ENCODE measurements around the gene SEMA4C. TPM values are rescaled to one million over a fixed set of nuclear protein-coding genes. Genes with fewer than 3 reads are reported as not detected.

The SEMA4C gene
- polyA plus RNA-seq, 2 donors: 13.1 to 14.2 TPM

DNA sequence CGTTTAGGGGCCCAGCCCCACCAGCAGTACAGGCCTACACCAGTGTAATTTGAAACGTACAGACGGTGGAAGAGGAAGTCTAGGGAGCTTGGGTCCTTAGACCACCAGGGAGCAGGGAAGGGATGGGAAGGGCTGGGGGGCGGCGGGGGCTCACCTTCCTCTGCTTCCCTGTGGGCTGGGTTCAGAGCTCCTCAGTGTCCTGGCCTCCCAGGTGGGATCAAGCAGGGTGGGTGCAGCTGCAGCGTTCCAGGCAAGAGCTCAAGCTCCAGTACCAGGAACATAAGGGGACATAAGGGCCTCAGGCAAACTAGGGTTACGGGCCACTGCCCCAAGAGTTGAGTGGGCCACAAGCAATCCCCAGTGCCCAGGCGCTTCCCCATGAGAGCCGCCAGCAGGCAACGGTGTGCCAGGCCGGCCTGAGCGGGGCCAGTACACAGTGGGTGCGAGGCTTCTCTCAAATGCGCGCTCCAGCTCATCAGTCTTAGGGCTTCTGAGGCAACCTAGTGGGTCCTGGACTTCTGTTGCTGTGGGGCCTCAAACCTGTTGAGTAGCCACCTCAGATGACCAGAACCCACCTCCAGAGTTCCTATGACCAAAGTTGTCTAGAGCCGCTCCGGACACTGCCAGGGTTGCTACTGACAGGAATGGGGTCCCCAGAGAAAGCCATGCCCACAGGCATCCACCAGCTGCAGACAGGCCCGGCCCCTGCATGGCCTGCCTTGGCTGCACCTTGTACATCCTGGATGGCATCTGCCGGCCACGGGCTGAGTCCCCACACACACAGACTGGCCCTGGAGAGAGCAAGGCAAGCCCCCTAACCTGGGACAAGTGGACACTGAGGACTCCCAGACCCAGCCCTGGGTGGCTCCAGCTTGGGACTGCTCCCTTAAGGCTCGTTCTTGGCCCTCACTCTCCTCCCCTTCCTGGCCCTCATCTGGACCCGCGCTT, 31.3 kb downstream of the SEMA4C start:
- no peaks in the 10 kb centered on the region for H3K27me3 ChIP-seq (ENCODE audit: control insufficient read depth in 1 of 2, insufficient read depth in 2 of 2, low read length in 2 of 2)
- WGBS, 2 donors: 84 to 86% methylated on average over 22 to 23 of the region's 23 CpGs
- H3K4me3 ChIP-seq (ENCODE audit: low read depth in 1 of 2, low read length in 2 of 2): no peak overlapping the region
- H3K4me1 ChIP-seq (ENCODE audit: control insufficient read depth in 2 of 2, insufficient read depth in 2 of 2, low read length in 1 of 2): peaks cover 3 to 11% of the 10 kb centered on the region in 2 donors
- H3K9me3 ChIP-seq (ENCODE audit: control insufficient read depth in 2 of 2, insufficient read depth in 1 of 2, low read depth in 1 of 2, low read length in 1 of 2): no peaks in the 10 kb centered on the region
- H3K27ac ChIP-seq (ENCODE audit: low read depth in 2 of 2, low read length in 1 of 2): no peak overlapping the region
- peaks cover 0 to 7% of the 10 kb centered on the region in 2 donors for H3K36me3 ChIP-seq (ENCODE audit: control insufficient read depth in 2 of 2, insufficient read depth in 2 of 2, low read length in 1 of 2)

DNA sequence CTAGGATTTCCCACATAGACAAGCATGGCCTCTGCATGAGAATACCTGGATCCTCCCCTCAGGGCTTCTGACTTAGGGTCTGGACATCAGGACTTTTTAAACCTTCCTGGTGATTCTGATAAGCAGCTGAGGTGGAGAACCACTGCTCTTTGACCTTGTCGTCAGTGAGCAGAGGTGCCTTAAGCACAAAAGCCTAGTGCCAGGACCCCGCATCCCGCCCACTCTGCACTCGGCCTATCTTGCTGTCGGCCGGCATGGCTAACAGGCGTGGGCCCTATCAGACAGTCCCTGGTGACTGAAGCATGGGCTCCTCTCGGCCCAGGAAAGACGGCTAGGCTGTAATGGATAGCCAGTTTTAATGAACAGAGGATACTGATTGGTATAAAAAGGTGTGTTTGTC, 32.3 kb downstream of the SEMA4C start:
- H3K27me3 ChIP-seq (ENCODE audit: control insufficient read depth in 1 of 2, insufficient read depth in 2 of 2, low read length in 2 of 2): no peaks in the 10 kb centered on the region
- H3K27ac ChIP-seq (ENCODE audit: low read depth in 2 of 2, low read length in 1 of 2): no peak overlapping the region
- no peaks in the 10 kb centered on the region for H3K9me3 ChIP-seq (ENCODE audit: control insufficient read depth in 2 of 2, insufficient read depth in 1 of 2, low read depth in 1 of 2, low read length in 1 of 2)
- H3K36me3 ChIP-seq (ENCODE audit: control insufficient read depth in 2 of 2, insufficient read depth in 2 of 2, low read length in 1 of 2): peaks cover 0 to 14% of the 10 kb centered on the region in 2 donors
- H3K4me3 ChIP-seq (ENCODE audit: low read depth in 1 of 2, low read length in 2 of 2): no peak overlapping the region
- 93 to 96% methylated on average over 9 of the region's 9 CpGs for WGBS, 2 donors
- peaks cover 3 to 11% of the 10 kb centered on the region in 2 donors for H3K4me1 ChIP-seq (ENCODE audit: control insufficient read depth in 2 of 2, insufficient read depth in 2 of 2, low read length in 1 of 2)

DNA sequence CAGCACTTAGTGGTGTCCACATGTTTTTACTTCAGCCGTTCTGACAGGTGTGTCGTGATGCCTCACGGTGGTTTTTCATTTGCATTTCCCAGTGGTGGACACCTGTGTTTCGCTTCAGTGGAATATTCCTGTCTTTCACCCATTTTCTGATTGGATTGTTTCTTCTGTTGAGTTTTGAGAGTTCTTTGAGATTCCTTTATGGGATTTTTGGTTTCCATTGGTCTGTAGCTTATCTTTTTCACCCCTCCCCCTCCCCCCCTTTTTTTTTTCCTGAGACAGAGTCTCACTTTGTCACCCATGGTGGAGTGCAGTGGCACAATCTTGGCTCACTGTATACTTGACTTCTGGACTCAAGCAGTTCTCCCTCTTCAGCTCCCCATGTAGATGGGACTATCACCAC, 34.0 kb downstream of the SEMA4C start:
- 81 to 94% methylated on average over 4 of the region's 4 CpGs for WGBS, 2 donors
- H3K36me3 ChIP-seq (ENCODE audit: control insufficient read depth in 2 of 2, insufficient read depth in 2 of 2, low read length in 1 of 2): peaks cover 2 to 22% of the 10 kb centered on the region in 2 donors
- no peak overlapping the region for H3K4me3 ChIP-seq (ENCODE audit: low read depth in 1 of 2, low read length in 2 of 2)
- no peak overlapping the region for H3K27ac ChIP-seq (ENCODE audit: low read depth in 2 of 2, low read length in 1 of 2)
- no peaks in the 10 kb centered on the region for H3K9me3 ChIP-seq (ENCODE audit: control insufficient read depth in 2 of 2, insufficient read depth in 1 of 2, low read depth in 1 of 2, low read length in 1 of 2)
- peaks cover 3 to 14% of the 10 kb centered on the region in 2 donors for H3K4me1 ChIP-seq (ENCODE audit: control insufficient read depth in 2 of 2, insufficient read depth in 2 of 2, low read length in 1 of 2)
- H3K27me3 ChIP-seq (ENCODE audit: control insufficient read depth in 1 of 2, insufficient read depth in 2 of 2, low read length in 2 of 2): no peaks in the 10 kb centered on the region

DNA sequence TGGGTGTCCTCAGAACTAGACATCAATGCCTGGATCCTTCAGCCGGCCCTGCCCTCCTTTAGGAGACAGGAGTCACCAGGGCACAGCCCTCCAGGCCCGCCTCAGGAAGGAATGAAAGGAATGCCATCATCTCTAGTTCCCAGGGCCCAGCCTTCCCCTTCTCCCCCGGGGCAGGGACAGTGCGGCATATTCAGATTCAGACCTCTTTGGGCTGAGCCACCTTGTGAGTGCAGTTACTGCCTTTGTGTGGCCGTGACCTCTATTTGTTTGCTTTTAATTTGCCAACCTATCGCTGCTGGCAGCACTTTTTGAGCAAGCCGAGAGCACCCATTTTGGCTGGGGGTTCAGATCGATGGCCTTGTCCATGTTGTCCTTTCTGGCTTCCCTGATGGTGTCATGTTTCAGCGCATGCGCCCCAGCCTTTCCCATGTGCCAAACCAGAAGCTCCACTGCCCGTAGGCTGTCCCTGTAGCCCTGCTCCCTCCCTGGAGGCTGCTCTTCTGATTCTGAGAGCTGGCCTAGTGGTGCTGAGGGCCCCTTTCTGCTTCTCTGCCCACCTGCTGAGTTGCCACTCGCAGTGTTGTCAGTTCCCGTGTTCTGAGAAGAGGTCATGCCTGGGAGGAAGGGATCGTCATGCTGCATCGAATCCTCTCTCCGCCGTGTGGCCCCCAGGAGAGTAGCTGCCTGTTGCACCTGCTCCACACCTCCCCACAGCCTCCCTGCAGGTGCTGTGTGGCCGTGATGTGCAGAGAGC, 36.9 kb downstream of the SEMA4C start:
- Histone ChIP-seq H3K9me3 (ENCODE audit: control insufficient read depth in 2 of 2, insufficient read depth in 1 of 2, low read depth in 1 of 2, low read length in 1 of 2) (no peaks in the 10 kb centered on the region), H3K36me3 (ENCODE audit: control insufficient read depth in 2 of 2, insufficient read depth in 2 of 2, low read length in 1 of 2) (peaks cover 20 to 29% of the 10 kb centered on the region in 2 donors), H3K27ac (ENCODE audit: low read depth in 2 of 2, low read length in 1 of 2) (no peak overlapping the region), H3K4me3 (ENCODE audit: low read depth in 1 of 2, low read length in 2 of 2) (no peak overlapping the region), H3K27me3 (ENCODE audit: control insufficient read depth in 1 of 2, insufficient read depth in 2 of 2, low read length in 2 of 2) (no peaks in the 10 kb centered on the region), H3K4me1 (ENCODE audit: control insufficient read depth in 2 of 2, insufficient read depth in 2 of 2, low read length in 1 of 2) (peaks cover 0 to 3% of the 10 kb centered on the region in 2 donors)
- 45 to 60% methylated on average over 18 of the region's 18 CpGs for WGBS, 2 donors

DNA sequence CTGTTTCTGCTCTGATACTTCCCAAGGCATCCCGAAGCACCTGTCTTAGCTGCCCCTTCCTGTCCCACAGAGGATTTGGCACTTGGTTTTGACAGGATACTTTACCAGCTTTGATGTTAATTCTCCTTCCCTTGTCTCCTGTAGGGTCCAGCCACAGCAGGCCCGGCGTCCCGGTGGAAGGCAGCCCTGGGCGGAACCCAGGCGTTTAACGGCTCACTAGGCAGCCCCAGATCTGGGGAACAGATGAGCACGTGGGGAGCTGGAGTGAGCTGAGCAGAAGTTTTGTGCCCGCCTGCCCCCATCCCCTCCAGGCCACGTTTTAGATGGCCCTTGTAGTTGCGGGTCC, 37.5 kb downstream of the SEMA4C start:
- Histone ChIP-seq H3K27ac (ENCODE audit: low read depth in 2 of 2, low read length in 1 of 2) (peak overlapping the region in 1 of 2 donors; percentile 11), H3K4me3 (ENCODE audit: low read depth in 1 of 2, low read length in 2 of 2) (no peak overlapping the region), H3K9me3 (ENCODE audit: control insufficient read depth in 2 of 2, insufficient read depth in 1 of 2, low read depth in 1 of 2, low read length in 1 of 2) (no peaks in the 10 kb centered on the region), H3K27me3 (ENCODE audit: control insufficient read depth in 1 of 2, insufficient read depth in 2 of 2, low read length in 2 of 2) (no peaks in the 10 kb centered on the region), H3K36me3 (ENCODE audit: control insufficient read depth in 2 of 2, insufficient read depth in 2 of 2, low read length in 1 of 2) (peaks cover 20 to 31% of the 10 kb centered on the region in 2 donors), H3K4me1 (ENCODE audit: control insufficient read depth in 2 of 2, insufficient read depth in 2 of 2, low read length in 1 of 2) (peaks cover 0 to 3% of the 10 kb centered on the region in 2 donors)
- 56 to 68% methylated on average over 11 of the region's 11 CpGs for WGBS, 2 donors

DNA sequence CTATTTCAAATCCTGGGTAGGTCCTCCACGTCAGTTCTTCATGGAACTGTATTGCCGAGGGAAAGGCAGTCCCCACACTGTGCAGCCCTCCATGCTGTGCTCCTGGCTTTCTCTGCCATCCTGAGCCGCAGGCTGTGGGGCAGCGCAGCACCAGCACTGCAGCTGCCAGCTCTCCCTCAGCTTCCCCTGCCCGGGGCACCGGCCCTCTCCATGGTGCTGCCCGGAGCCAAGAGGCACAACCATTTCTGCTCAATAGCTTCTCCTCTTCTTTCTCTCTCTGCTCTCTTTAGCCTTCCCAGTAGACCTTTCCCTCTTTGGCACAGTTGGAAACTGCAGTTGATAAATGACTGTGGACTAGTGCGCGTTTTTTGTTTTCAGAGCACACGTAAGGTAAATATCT, 38.2 kb downstream of the SEMA4C start:
- Histone ChIP-seq H3K36me3 (ENCODE audit: control insufficient read depth in 2 of 2, insufficient read depth in 2 of 2, low read length in 1 of 2) (peaks cover 23 to 35% of the 10 kb centered on the region in 2 donors), H3K4me3 (ENCODE audit: low read depth in 1 of 2, low read length in 2 of 2) (no peak overlapping the region), H3K4me1 (ENCODE audit: control insufficient read depth in 2 of 2, insufficient read depth in 2 of 2, low read length in 1 of 2) (peaks cover 0 to 4% of the 10 kb centered on the region in 2 donors), H3K27me3 (ENCODE audit: control insufficient read depth in 1 of 2, insufficient read depth in 2 of 2, low read length in 2 of 2) (no peaks in the 10 kb centered on the region), H3K27ac (ENCODE audit: low read depth in 2 of 2, low read length in 1 of 2) (no peak overlapping the region), H3K9me3 (ENCODE audit: control insufficient read depth in 2 of 2, insufficient read depth in 1 of 2, low read depth in 1 of 2, low read length in 1 of 2) (no peaks in the 10 kb centered on the region)
- 71 to 74% methylated on average over 10 of the region's 10 CpGs for whole genome bisulfite sequencing, 2 donors

DNA sequence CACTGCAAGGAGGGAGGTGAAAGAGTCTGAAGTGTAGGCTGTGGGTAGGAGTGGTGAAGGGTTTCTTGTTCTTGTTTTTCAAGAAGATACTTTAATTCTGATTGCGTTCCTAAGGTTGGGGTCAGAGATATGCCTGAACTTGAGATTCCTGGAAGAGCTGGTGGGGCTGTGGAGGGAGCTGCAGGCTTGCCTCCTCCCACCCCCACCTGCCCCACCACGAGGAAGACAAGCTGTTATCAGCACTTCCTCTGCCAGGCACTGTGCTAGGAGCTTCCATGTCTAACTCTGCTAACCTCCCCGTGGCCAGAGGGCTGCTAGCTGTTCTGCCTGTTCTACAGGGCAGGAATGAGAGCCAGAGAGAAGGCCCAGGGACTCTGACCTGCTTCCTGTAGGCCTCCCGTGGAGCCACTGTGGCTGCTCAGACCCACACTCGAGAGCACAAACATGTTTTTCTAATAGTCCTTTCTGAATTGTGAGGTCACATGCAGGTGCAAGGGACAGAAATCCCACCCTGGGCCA, 39.8 kb downstream of the SEMA4C start:
- peaks cover 28 to 40% of the 10 kb centered on the region in 2 donors for H3K36me3 ChIP-seq (ENCODE audit: control insufficient read depth in 2 of 2, insufficient read depth in 2 of 2, low read length in 1 of 2)
- no peaks in the 10 kb centered on the region for H3K27me3 ChIP-seq (ENCODE audit: control insufficient read depth in 1 of 2, insufficient read depth in 2 of 2, low read length in 2 of 2)
- H3K4me3 ChIP-seq (ENCODE audit: low read depth in 1 of 2, low read length in 2 of 2): no peak overlapping the region
- H3K27ac ChIP-seq (ENCODE audit: low read depth in 2 of 2, low read length in 1 of 2): no peak overlapping the region
- H3K4me1 ChIP-seq (ENCODE audit: control insufficient read depth in 2 of 2, insufficient read depth in 2 of 2, low read length in 1 of 2): peaks cover 0 to 5% of the 10 kb centered on the region in 2 donors
- WGBS, 2 donors: 58 to 64% methylated on average over 5 of the region's 5 CpGs
- no peaks in the 10 kb centered on the region for H3K9me3 ChIP-seq (ENCODE audit: control insufficient read depth in 2 of 2, insufficient read depth in 1 of 2, low read depth in 1 of 2, low read length in 1 of 2)

DNA sequence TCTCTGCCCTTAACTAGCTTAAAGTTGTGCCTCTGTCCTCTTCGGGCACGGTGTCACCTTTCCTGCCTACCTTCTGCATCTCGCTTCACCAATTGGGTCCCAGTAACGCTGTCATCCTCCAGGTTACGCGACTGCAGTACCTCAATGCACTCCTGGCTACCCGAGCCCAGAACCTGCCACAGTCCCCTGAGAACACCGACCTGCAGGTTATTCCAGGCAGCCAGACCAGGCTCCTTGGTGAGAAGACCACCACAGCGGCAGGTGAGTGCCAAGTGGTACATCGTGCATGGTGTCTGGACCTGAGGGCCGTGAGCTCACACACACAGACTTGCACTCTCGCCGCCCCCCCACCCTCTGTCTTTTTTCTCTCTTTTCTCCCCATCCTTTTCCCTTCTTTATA, 41.0 kb downstream of the SEMA4C start:
- H3K36me3 ChIP-seq (ENCODE audit: control insufficient read depth in 2 of 2, insufficient read depth in 2 of 2, low read length in 1 of 2): peaks cover 28 to 43% of the 10 kb centered on the region in 2 donors
- peaks cover 0 to 5% of the 10 kb centered on the region in 2 donors for H3K4me1 ChIP-seq (ENCODE audit: control insufficient read depth in 2 of 2, insufficient read depth in 2 of 2, low read length in 1 of 2)
- H3K27ac ChIP-seq (ENCODE audit: low read depth in 2 of 2, low read length in 1 of 2): no peak overlapping the region
- 96 to 98% methylated on average over 13 of the region's 13 CpGs for WGBS, 2 donors
- H3K4me3 ChIP-seq (ENCODE audit: low read depth in 1 of 2, low read length in 2 of 2): no peak overlapping the region
- no peaks in the 10 kb centered on the region for H3K9me3 ChIP-seq (ENCODE audit: control insufficient read depth in 2 of 2, insufficient read depth in 1 of 2, low read depth in 1 of 2, low read length in 1 of 2)
- no peaks in the 10 kb centered on the region for H3K27me3 ChIP-seq (ENCODE audit: control insufficient read depth in 1 of 2, insufficient read depth in 2 of 2, low read length in 2 of 2)

DNA sequence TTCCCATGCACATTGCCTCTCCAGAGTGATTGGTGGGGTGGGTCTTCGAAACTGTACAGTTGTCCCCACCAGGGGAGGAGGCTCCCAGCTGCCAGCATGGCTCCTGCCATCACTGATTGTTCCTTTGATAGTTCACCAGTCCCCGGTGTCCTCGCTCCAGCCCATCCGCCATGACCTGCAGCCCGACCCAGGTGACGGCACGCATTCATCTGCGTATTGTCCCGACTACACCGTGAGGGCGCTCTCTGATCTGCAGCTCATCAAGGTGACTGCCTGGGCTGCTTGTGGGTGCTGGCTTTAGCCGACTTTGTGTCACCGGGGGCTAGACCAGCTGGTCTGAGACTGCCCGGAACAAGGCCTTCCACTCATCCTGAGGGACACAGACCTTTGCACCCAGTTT, 41.4 kb downstream of the SEMA4C start:
- Histone ChIP-seq H3K9me3 (ENCODE audit: control insufficient read depth in 2 of 2, insufficient read depth in 1 of 2, low read depth in 1 of 2, low read length in 1 of 2) (no peaks in the 10 kb centered on the region), H3K27me3 (ENCODE audit: control insufficient read depth in 1 of 2, insufficient read depth in 2 of 2, low read length in 2 of 2) (no peaks in the 10 kb centered on the region), H3K36me3 (ENCODE audit: control insufficient read depth in 2 of 2, insufficient read depth in 2 of 2, low read length in 1 of 2) (peaks cover 28 to 45% of the 10 kb centered on the region in 2 donors), H3K27ac (ENCODE audit: low read depth in 2 of 2, low read length in 1 of 2) (no peak overlapping the region), H3K4me1 (ENCODE audit: control insufficient read depth in 2 of 2, insufficient read depth in 2 of 2, low read length in 1 of 2) (peaks cover 0 to 6% of the 10 kb centered on the region in 2 donors), H3K4me3 (ENCODE audit: low read depth in 1 of 2, low read length in 2 of 2) (no peak overlapping the region)
- 95 to 96% methylated on average over 14 of the region's 14 CpGs for whole genome bisulfite sequencing, 2 donors

All from esophagus (tissue), 2 donors.